GM18517 (cell line): ENCODE measurements around the gene RAP1GAP.

Experiments used
- ATAC-seq: cut with Tn5 transposase; IDR thresholded peaks from one replicate; pipeline ENCODE4 v1.9.1; 2021; ENCODE audit warnings: mild to moderate bottlenecking, moderate library complexity; ENCODE audit not compliant: unreplicated experiment

RAP1GAP gene

GRCh38 chr1:21663248-21663950 is 5.8 kb downstream of the RAP1GAP start:
- ATAC-seq = no peak

- ATAC-seq = no peak
These were observed 6.5 kb downstream of the RAP1GAP start for GRCh38 chr1:21662426-21663247.

- ATAC-seq = no peak
These were observed 7.3 kb downstream of the RAP1GAP start for GRCh38 chr1:21661886-21662285.

- no peak for ATAC-seq
These were observed 9.2 kb downstream of the RAP1GAP start for GRCh38 chr1:21659924-21660326.

- ATAC-seq = no peak
These were observed 9.8 kb downstream of the RAP1GAP start for GRCh38 chr1:21659099-21659923.

GRCh38 chr1:21657456-21658190 is 11.5 kb downstream of the RAP1GAP start:
- no peak for ATAC-seq

GRCh38 chr1:21655748-21656147 is 13.4 kb downstream of the RAP1GAP start:
- ATAC-seq = no peak

GRCh38 chr1:21655259-21655658 is 13.9 kb downstream of the RAP1GAP start:
- no peak for ATAC-seq

- ATAC-seq = no peak
These were observed 14.9 kb downstream of the RAP1GAP start for GRCh38 chr1:21654209-21654608.

GRCh38 chr1:21653744-21654100 is 15.4 kb downstream of the RAP1GAP start:
- ATAC-seq = no peak

GRCh38 chr1:21652937-21653743 is 16.0 kb downstream of the RAP1GAP start:
- no peak for ATAC-seq

- ATAC-seq = no peak
These were observed 16.8 kb downstream of the RAP1GAP start for GRCh38 chr1:21652101-21652936.

GRCh38 chr1:21651214-21652042 is 17.7 kb downstream of the RAP1GAP start:
- no peak for ATAC-seq

- ATAC-seq = no peak
These were observed 18.8 kb downstream of the RAP1GAP start for GRCh38 chr1:21650400-21650799.

- no peak for ATAC-seq
These were observed 19.8 kb downstream of the RAP1GAP start for GRCh38 chr1:21649315-21649714.

GRCh38 chr1:21648791-21649190 is 20.4 kb downstream of the RAP1GAP start:
- no peak for ATAC-seq

- ATAC-seq = no peak
These were observed 20.8 kb downstream of the RAP1GAP start for GRCh38 chr1:21648352-21648730.
